SK-N-SH treated with all-trans-retinoic acid at 6 μM for 48 hours (cell line): ENCODE measurements around the gene FAM20C.

Experiments
- ATAC-seq: fragments of 200-7000 bp; cut with Tn5 transposase; 3 replicates; pipeline ENCODE4 v1.9.1; 2020; ENCODE audit warnings: mild to moderate bottlenecking, moderate library complexity
- ARNTL ChIP-seq: fragments of 450-650 bp; formaldehyde crosslinking; IDR thresholded peaks from 2 replicates; pipeline ENCODE4 v1.5.0; 2020; ENCODE audit warnings: low read depth, mild to moderate bottlenecking, moderate library complexity, borderline replicate concordance
- BACH2 ChIP-seq: fragments of 250-450 bp; sonication (Bioruptor Pico); IDR thresholded peaks from 2 replicates; pipeline ENCODE4 v1.9.0; 2021; ENCODE audit warnings: mild to moderate bottlenecking, borderline replicate concordance
- CREB5 ChIP-seq: fragments of 250-450 bp; sonication (Bioruptor Pico); IDR thresholded peaks from 2 replicates; pipeline ENCODE4 v1.5.1; 2020; ENCODE audit warnings: low read depth, mild to moderate bottlenecking, moderate library complexity
- CSDC2 ChIP-seq: fragments of 250-450 bp; sonication (Bioruptor Pico); IDR thresholded peaks from 2 replicates; pipeline ENCODE4 v1.5.0; 2020; ENCODE audit warnings: mild to moderate bottlenecking, moderate library complexity
- CSRNP3 ChIP-seq: fragments of 250-450 bp; sonication (Bioruptor Pico); IDR thresholded peaks from 2 replicates; pipeline ENCODE4 v1.5.1; 2021; ENCODE audit warnings: mild to moderate bottlenecking, moderate library complexity
- ESRRG ChIP-seq: fragments of 250-450 bp; sonication (Bioruptor Pico); IDR thresholded peaks from 2 replicates; pipeline ENCODE4 v1.6.1; 2021; ENCODE audit warnings: mild to moderate bottlenecking
- GLIS3 ChIP-seq: fragments of 250-450 bp; sonication (Bioruptor Pico); IDR thresholded peaks from 2 replicates; pipeline ENCODE4 v1.5.0; 2020; ENCODE audit warnings: mild to moderate bottlenecking, moderate library complexity
- ISL1 ChIP-seq: fragments of 250-450 bp; sonication (Bioruptor Pico); IDR thresholded peaks from 2 replicates; pipeline ENCODE4 v2.1.2; 2022; ENCODE audit warnings: mild to moderate bottlenecking, moderate library complexity
- OSR1 ChIP-seq: fragments of 250-450 bp; sonication (Bioruptor Pico); IDR thresholded peaks from 2 replicates; pipeline ENCODE4 v1.8.0; 2022; ENCODE audit warnings: moderate library complexity, mild to moderate bottlenecking, inconsistent platforms
- PATZ1 ChIP-seq: fragments of 250-450 bp; sonication (Bioruptor Pico); IDR thresholded peaks from 2 replicates; pipeline ENCODE4 v1.8.0; 2020; ENCODE audit warnings: mild to moderate bottlenecking, moderate library complexity, borderline replicate concordance
- POU6F1 ChIP-seq: fragments of 250-450 bp; sonication (Bioruptor Pico); IDR thresholded peaks from 2 replicates; pipeline ENCODE4 v1.8.0; 2021; ENCODE audit warnings: low read depth, mild to moderate bottlenecking, moderate library complexity, borderline replicate concordance
- PPARA ChIP-seq: fragments of 250-450 bp; sonication (Bioruptor Pico); IDR thresholded peaks from 2 replicates; pipeline ENCODE4 v1.5.0; 2020; ENCODE audit warnings: mild to moderate bottlenecking, borderline replicate concordance
- RARB ChIP-seq: fragments of 250-450 bp; sonication (Bioruptor Pico); IDR thresholded peaks from 2 replicates; pipeline ENCODE4 v1.8.0; 2021; ENCODE audit warnings: mild to moderate bottlenecking, moderate library complexity
- SNAI2 ChIP-seq: fragments of 250-450 bp; sonication (Bioruptor Pico); IDR thresholded peaks from 2 replicates; pipeline ENCODE4 v1.5.0; 2020; ENCODE audit warnings: mild to moderate bottlenecking, moderate library complexity
- TCF4 ChIP-seq: fragments of 250-450 bp; sonication (Bioruptor Pico); IDR thresholded peaks from 2 replicates; pipeline ENCODE4 v1.8.0; 2021; ENCODE audit warnings: mild to moderate bottlenecking, moderate library complexity, borderline replicate concordance
- ZFP3 ChIP-seq: fragments of 250-450 bp; sonication (Bioruptor Pico); IDR thresholded peaks from 2 replicates; pipeline ENCODE4 v1.5.0; 2020; ENCODE audit warnings: mild to moderate bottlenecking, moderate library complexity
- ZFP30 ChIP-seq: fragments of 450-650 bp; formaldehyde crosslinking; IDR thresholded peaks from 2 replicates; pipeline ENCODE4 v1.5.0; 2022; ENCODE audit warnings: mild to moderate bottlenecking, moderate library complexity
- ZNF565 ChIP-seq: fragments of 450-650 bp; formaldehyde crosslinking; conservative IDR thresholded peaks from 2 replicates; pipeline ENCODE4 v1.5.0; 2020; ENCODE audit warnings: low read depth, mild to moderate bottlenecking, moderate library complexity
- ZNF70 ChIP-seq: fragments of 450-650 bp; formaldehyde crosslinking; IDR thresholded peaks from 2 replicates; pipeline ENCODE4 v1.5.0; 2020; ENCODE audit warnings: mild to moderate bottlenecking, moderate library complexity
- ZNF8 ChIP-seq: fragments of 450-650 bp; formaldehyde crosslinking; IDR thresholded peaks from 2 replicates; pipeline ENCODE4 v1.5.0; 2020; ENCODE audit warnings: mild to moderate bottlenecking, moderate library complexity

The FAM20C gene

GRCh38 chr7:294440-295154 lies 102.2 kb downstream of the FAM20C start:
- TF ChIP-seq OSR1 = no peak
- no peak for TF ChIP-seq CREB5 (CRISPR knock-in tag)
- no peak for TF ChIP-seq CSRNP3 (CRISPR knock-in tag)
- TF ChIP-seq POU6F1 (CRISPR knock-in tag) = no peak
- TF ChIP-seq GLIS3 (CRISPR knock-in tag) = no peak
- TF ChIP-seq ZNF70 = peak; percentile 99

GRCh38 chr7:295155-296154 lies 103.1 kb downstream of the FAM20C start:
- TF ChIP-seq ZNF70 (no peak), SNAI2 (CRISPR knock-in tag) (no peak), ISL1 (no peak), ARNTL (CRISPR knock-in tag) (no peak), CREB5 (CRISPR knock-in tag) (no peak), PPARA (CRISPR knock-in tag) (no peak), CSRNP3 (CRISPR knock-in tag) (no peak), CSDC2 (CRISPR knock-in tag) (no peak), ZFP3 (CRISPR knock-in tag) (no peak), POU6F1 (CRISPR knock-in tag) (no peak), ZNF565 (CRISPR knock-in tag) (no peak), TCF4 (no peak), ZNF8 (CRISPR knock-in tag) (no peak), ZFP30 (no peak), PATZ1 (no peak), RARB (CRISPR knock-in tag) (no peak), ESRRG (no peak), BACH2 (CRISPR knock-in tag) (no peak), OSR1 (no peak)
- TF ChIP-seq, all 23 proteins: peak for 0
- ATAC-seq = no peak

More at GRCh38 chr7:294440-295154, 102.2 kb downstream of the FAM20C start:
- ATAC-seq = no peak
